HepG2 (cell line): Measurements from ENCODE around the gene PIEZO2. TPM values are rescaled to one million over a fixed set of nuclear protein-coding genes. Genes with fewer than 3 reads are reported as not detected.

ENCODE experiments used
- ATAC-seq: fragments of 200-7000 bp; cut with Tn5 transposase; 3 replicates; pipeline ENCODE4 v1.9.1; 2020; ENCODE audit warnings: mild to moderate bottlenecking, moderate library complexity
- BruUV-seq: library from RNA; stranded (reverse); fragments of 400-500 nt; replicated peaks from 2 replicates; lab custom pipeline; 2021; lab: Mats Ljungman, UMichigan
- CTCF ChIA-PET: fragments of 300-600 bp; formaldehyde crosslinking; extraction: SDS; loops from one replicate; lab custom pipeline; 2021; ENCODE audit warnings: low total read pairs, inconsistent platforms, low intra/inter-chr PET ratio; lab: Yijun Ruan, JAX
- POLR2A ChIA-PET: fragments of 350-600 bp; sonication (Branson Sonifier 250); formaldehyde crosslinking; loops from one replicate; lab custom pipeline; 2020; ENCODE audit warnings: antibody characterized with exemption, inconsistent platforms; lab: Yijun Ruan, JAX
- DNase-seq: peaks from one replicate; pipeline ENCODE4 v3.0.0-alpha.2; 2015; ENCODE audit warnings: low spot score
- FAIRE-seq: peaks from 3 replicates; lab custom pipeline; 2011; peaks lifted over from hg19 to GRCh38; lab: Jason Lieb, UNC
- H2AFZ ChIP-seq: one replicate; pipeline ENCODE4 v1.6.1; 2011; ENCODE audit warnings: low read length, inconsistent platforms
- H3K27ac ChIP-seq: fragments of 300-600 bp; 3 replicates; pipeline ENCODE4 v1.8.0; 2011; ENCODE audit warnings: mixed run types, mild to moderate bottlenecking, mixed read lengths, low read length, inconsistent platforms; ENCODE audit not compliant: insufficient read depth; ENCODE audit errors: extremely low read length
- H3K27me3 ChIP-seq, 2 experiments: fragments of 200-600 bp in 1 of 2; 2 replicates in 1 of 2; 3 replicates in 1 of 2; pipeline versions ENCODE4 v1.6.0 to v1.8.0; 2011; ENCODE audit warnings: low read length in 2 of 2, mild to moderate bottlenecking in 2 of 2, moderate library complexity in 2 of 2, inconsistent platforms in 1 of 2; ENCODE audit not compliant: insufficient read depth in 2 of 2, control insufficient read depth in 1 of 2
- H3K36me3 ChIP-seq, 2 experiments: fragments of 200-600 bp in 1 of 2; replicated peaks in 1 of 2; 2 replicates in 1 of 2; 3 replicates in 1 of 2; pipeline versions ENCODE4 v1.5.1 to v1.8.0; 2011; ENCODE audit warnings: low read length in 2 of 2, inconsistent platforms in 1 of 2; ENCODE audit not compliant: insufficient read depth in 2 of 2, control insufficient read depth in 1 of 2
- H3K4me1 ChIP-seq: 2 replicates; pipeline ENCODE4 v1.5.1; 2012; ENCODE audit warnings: low read length, inconsistent platforms; ENCODE audit not compliant: insufficient read depth
- H3K4me2 ChIP-seq: 2 replicates; pipeline ENCODE4 v1.6.0; 2011; ENCODE audit warnings: low read depth, low read length, inconsistent platforms
- H3K4me3 ChIP-seq, 3 experiments: fragments of 200-600 bp in 1 of 3; sonication (generic), shearing (Covaris generic) in 1 of 3; replicated peaks in 1 of 3; 2 replicates each; pipeline ENCODE4 v1.5.1; 2011 to 2016; ENCODE audit warnings: low read length in 3 of 3, inconsistent platforms in 2 of 3, low read depth in 2 of 3, mild to moderate bottlenecking in 2 of 3, control low read depth in 1 of 3, mixed read lengths in 1 of 3; ENCODE audit not compliant: insufficient read depth in 1 of 3
- H3K79me2 ChIP-seq: one replicate; pipeline ENCODE4 v1.6.1; 2011; ENCODE audit warnings: low read length, inconsistent platforms; ENCODE audit not compliant: insufficient read depth
- H3K9ac ChIP-seq: 2 replicates; pipeline ENCODE4 v1.6.0; 2011; ENCODE audit warnings: mild to moderate bottlenecking, low read depth, low read length, inconsistent platforms; ENCODE audit not compliant: insufficient read depth
- H3K9me3 ChIP-seq: 2 replicates; pipeline ENCODE4 v1.5.1; 2012; ENCODE audit warnings: mild to moderate bottlenecking, low read length
- H4K20me1 ChIP-seq: 2 replicates; pipeline ENCODE4 v1.6.0; 2011; ENCODE audit warnings: inconsistent platforms, mild to moderate bottlenecking, low read length, moderate library complexity; ENCODE audit not compliant: insufficient read depth
- GLI4 ChIP-seq: sonication (generic); formaldehyde crosslinking; IDR thresholded peaks from 2 replicates; pipeline ENCODE4 v1.5.1; 2020; ENCODE audit warnings: missing genetic modification reagents, mild to moderate bottlenecking, moderate library complexity, borderline replicate concordance
- HINFP ChIP-seq: sonication (generic); formaldehyde crosslinking; IDR thresholded peaks from 2 replicates; pipeline ENCODE4 v1.4.0; 2020; ENCODE audit warnings: low read depth, mild to moderate bottlenecking, missing genetic modification reagents
- HNF4A ChIP-seq: sonication (generic); formaldehyde crosslinking; IDR thresholded peaks from 2 replicates; pipeline ENCODE4 v1.4.0; 2020; ENCODE audit warnings: missing genetic modification reagents
- HNRNPH1 ChIP-seq: fragments of 200-400 bp; formaldehyde crosslinking; optimal IDR thresholded peaks from 2 replicates; pipeline ENCODE3; 2017; ENCODE audit warnings: mild to moderate bottlenecking, low read depth, low read length
- POLR2AphosphoS2 ChIP-seq: IDR thresholded peaks from 2 replicates; pipeline ENCODE4 v1.6.1; 2011; ENCODE audit warnings: low read depth, low read length, improper control_type of control experiment
- REL ChIP-seq: sonication (generic); formaldehyde crosslinking; conservative IDR thresholded peaks from 2 replicates; pipeline ENCODE4 v1.8.0; 2022; ENCODE audit warnings: mild to moderate bottlenecking, missing genetic modification reagents, moderate library complexity
- SRSF4 ChIP-seq: fragments of 200-400 bp; formaldehyde crosslinking; IDR thresholded peaks from one replicate; pipeline ENCODE4 v1.6.1; 2018; ENCODE audit warnings: mild to moderate bottlenecking, low read depth, low read length, moderate library complexity; ENCODE audit not compliant: poor library complexity, severe bottlenecking
- ZBTB8A ChIP-seq: sonication (generic); formaldehyde crosslinking; IDR thresholded peaks from 2 replicates; pipeline ENCODE4 v1.4.0; 2020; ENCODE audit warnings: mild to moderate bottlenecking, low read depth, missing genetic modification reagents, borderline replicate concordance
- ZNF24 ChIP-seq: fragments of 450-650 bp; IDR thresholded peaks from 2 replicates; pipeline ENCODE4 v1.6.1; 2017; ENCODE audit warnings: antibody characterized with exemption, mild to moderate bottlenecking
- ZNF430 ChIP-seq: sonication (generic); formaldehyde crosslinking; IDR thresholded peaks from 2 replicates; pipeline ENCODE4 v1.9.0; 2021; ENCODE audit warnings: mild to moderate bottlenecking, missing genetic modification reagents
- ZNF431 ChIP-seq: sonication (generic); formaldehyde crosslinking; IDR thresholded peaks from 2 replicates; pipeline ENCODE4 v1.9.0; 2022; ENCODE audit warnings: missing genetic modification reagents, low read depth, mild to moderate bottlenecking, borderline replicate concordance
- ZNF552 ChIP-seq: sonication (generic); formaldehyde crosslinking; IDR thresholded peaks from 2 replicates; pipeline ENCODE4 v1.9.0; 2022; ENCODE audit warnings: missing genetic modification reagents, mild to moderate bottlenecking, borderline replicate concordance
- ZNF614 ChIP-seq: IDR thresholded peaks from 2 replicates; pipeline ENCODE4 v1.6.1; 2018; ENCODE audit warnings: missing biosample characterization, missing genetic modification reagents, inconsistent platforms, borderline replicate concordance
- WGBS: methylation state at CpG from one replicate; pipeline ENCODE4 v1.1.6; 2017; ENCODE audit warnings: low lambda C conversion rate; 5-methylcytosine and 5-hydroxymethylcytosine counted together
- in situ Hi-C: cut with HindIII; loops from 2 replicates; pipeline ENCODE4 v1.10.0; 2017; ENCODE audit warnings: low pct_unique_long_range_greater_than_20kb; ENCODE audit not compliant: extremely low pct_ligation_motif_present
- intact Hi-C: fragments of 100-400 bp; cut with micrococcal nuclease; formaldehyde crosslinking; loops from one replicate; pipeline ENCODE4 v1.10.0; 2022; ENCODE audit not compliant: unreplicated experiment
- polyA plus RNA-seq, 8 experiments: library from polyadenylated mRNA; depleted of rRNA in 3 of 8; stranded (reverse) in 7 of 8; unstranded in 1 of 8; fragments of >200 nt; fragmentation: Illumina TruSeq in 4 of 8; extraction: Trizol in 4 of 8; gene quantifications; 2 replicates each; pipeline versions ENCODE4 v1.2.1 to v1.2.3, GENCODE V29; 2011 to 2016; ENCODE audit warnings: low read depth in 4 of 8, missing spikeins in 1 of 8, mixed read lengths in 1 of 8; ENCODE audit not compliant: insufficient read depth in 1 of 8
- total RNA-seq, 5 experiments: library from RNA; depleted of rRNA; stranded (reverse); fragments of >200 nt; fragmentation: Illumina TruSeq; extraction: Trizol; gene quantifications; 2 replicates each; pipeline ENCODE4 v1.2.3, GENCODE V29; 2016; ENCODE audit warnings: low read depth in 1 of 5
- TF ChIP-seq, protein P1 (sequence below): sonication (generic); formaldehyde crosslinking; IDR thresholded peaks from 2 replicates; pipeline ENCODE4 v1.8.0; 2022; ENCODE audit warnings: missing genetic modification reagents, mild to moderate bottlenecking, borderline replicate concordance
- TF ChIP-seq, protein P2 (sequence below): sonication (generic); formaldehyde crosslinking; IDR thresholded peaks from 2 replicates; pipeline ENCODE4 v1.4.0; 2020; ENCODE audit warnings: missing genetic modification reagents
- TF ChIP-seq, protein P3 (sequence below): sonication (generic); formaldehyde crosslinking; IDR thresholded peaks from 2 replicates; pipeline ENCODE4 v1.4.0; 2020; ENCODE audit warnings: missing genetic modification reagents, low read depth, mild to moderate bottlenecking, borderline replicate concordance
- TF ChIP-seq, protein P4 (sequence below): sonication (generic); formaldehyde crosslinking; IDR thresholded peaks from 2 replicates; pipeline ENCODE4 v1.5.0; 2020; ENCODE audit warnings: mild to moderate bottlenecking, missing genetic modification reagents

The PIEZO2 gene
- total and polyA plus RNA-seq, 2 of the 13 experiments (the other 11 are each of a cell fraction or from before 2014, with no cell fraction given) = 15.2 to 27.2 TPM

- TF ChIP-seq REL (CRISPR knock-in tag) (no peak), ZNF431 (CRISPR knock-in tag) (no peak), HNRNPH1 (no peak)
Observed at GRCh38 chr18:10776493-10776892, 372.9 kb downstream of the PIEZO2 start (continued).

- no peak for DNase-seq
- CTCF ChIA-PET = no interaction called here
- Histone ChIP-seq H3K9ac (no peak overlapping the region), H3K27me3 (no peaks in the 10 kb centered on the region), H3K36me3 (0 out of 5 replicates have a peak, but pooled peaks cover 0 to under 1% of the 10 kb centered on the region in 2 experiments), H3K79me2 (no peaks in the 10 kb centered on the region), H3K9me3 (no peaks in the 10 kb centered on the region), H2AFZ (no peak overlapping the region), H3K4me2 (no peak overlapping the region), H3K4me3 (no peak overlapping the region), H3K27ac (no peak overlapping the region), H4K20me1 (no peaks in the 10 kb centered on the region), H3K4me1 (no peaks in the 10 kb centered on the region)
- BruUV-seq = no TSS peak
- 75% methylated on average over 5 of the region's 5 CpGs for whole genome bisulfite sequencing
- intact Hi-C loops (no loop called here), in situ Hi-C loops (loop anchor here (25.0 kb wide), 1 partner anchor 762 kb away; no protein-coding TSS in a partner anchor)
- ATAC-seq = no peak
- POLR2A ChIA-PET = no interaction called here
- FAIRE-seq = no peak
- TF ChIP-seq SRSF4 = no peak
- TF ChIP-seq HNF4A (CRISPR knock-in tag) = no peak
- no peak for TF ChIP-seq ZNF24
- TF ChIP-seq, protein P1, sequence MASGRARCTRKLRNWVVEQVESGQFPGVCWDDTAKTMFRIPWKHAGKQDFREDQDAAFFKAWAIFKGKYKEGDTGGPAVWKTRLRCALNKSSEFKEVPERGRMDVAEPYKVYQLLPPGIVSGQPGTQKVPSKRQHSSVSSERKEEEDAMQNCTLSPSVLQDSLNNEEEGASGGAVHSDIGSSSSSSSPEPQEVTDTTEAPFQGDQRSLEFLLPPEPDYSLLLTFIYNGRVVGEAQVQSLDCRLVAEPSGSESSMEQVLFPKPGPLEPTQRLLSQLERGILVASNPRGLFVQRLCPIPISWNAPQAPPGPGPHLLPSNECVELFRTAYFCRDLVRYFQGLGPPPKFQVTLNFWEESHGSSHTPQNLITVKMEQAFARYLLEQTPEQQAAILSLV (CRISPR knock-in tag) = no peak
- TF ChIP-seq, protein P2, sequence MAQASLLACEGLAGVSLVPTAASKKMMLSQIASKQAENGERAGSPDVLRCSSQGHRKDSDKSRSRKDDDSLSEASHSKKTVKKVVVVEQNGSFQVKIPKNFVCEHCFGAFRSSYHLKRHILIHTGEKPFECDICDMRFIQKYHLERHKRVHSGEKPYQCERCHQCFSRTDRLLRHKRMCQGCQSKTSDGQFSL (CRISPR knock-in tag) = no peak
- no peak for TF ChIP-seq ZNF614 (CRISPR knock-in tag)
- no peak for TF ChIP-seq ZNF552 (CRISPR knock-in tag)
- TF ChIP-seq, protein P3, sequence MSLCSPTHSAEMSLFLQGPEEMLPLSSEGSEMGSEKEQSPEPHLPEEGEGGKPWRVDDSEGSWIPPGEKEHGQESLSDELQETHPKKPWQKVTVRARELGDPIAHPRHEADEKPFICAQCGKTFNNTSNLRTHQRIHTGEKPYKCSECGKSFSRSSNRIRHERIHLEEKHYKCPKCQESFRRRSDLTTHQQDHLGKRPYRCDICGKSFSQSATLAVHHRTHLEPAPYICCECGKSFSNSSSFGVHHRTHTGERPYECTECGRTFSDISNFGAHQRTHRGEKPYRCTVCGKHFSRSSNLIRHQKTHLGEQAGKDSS = no peak
- no peak for TF ChIP-seq ZBTB8A (CRISPR knock-in tag)
- TF ChIP-seq, protein P4, sequence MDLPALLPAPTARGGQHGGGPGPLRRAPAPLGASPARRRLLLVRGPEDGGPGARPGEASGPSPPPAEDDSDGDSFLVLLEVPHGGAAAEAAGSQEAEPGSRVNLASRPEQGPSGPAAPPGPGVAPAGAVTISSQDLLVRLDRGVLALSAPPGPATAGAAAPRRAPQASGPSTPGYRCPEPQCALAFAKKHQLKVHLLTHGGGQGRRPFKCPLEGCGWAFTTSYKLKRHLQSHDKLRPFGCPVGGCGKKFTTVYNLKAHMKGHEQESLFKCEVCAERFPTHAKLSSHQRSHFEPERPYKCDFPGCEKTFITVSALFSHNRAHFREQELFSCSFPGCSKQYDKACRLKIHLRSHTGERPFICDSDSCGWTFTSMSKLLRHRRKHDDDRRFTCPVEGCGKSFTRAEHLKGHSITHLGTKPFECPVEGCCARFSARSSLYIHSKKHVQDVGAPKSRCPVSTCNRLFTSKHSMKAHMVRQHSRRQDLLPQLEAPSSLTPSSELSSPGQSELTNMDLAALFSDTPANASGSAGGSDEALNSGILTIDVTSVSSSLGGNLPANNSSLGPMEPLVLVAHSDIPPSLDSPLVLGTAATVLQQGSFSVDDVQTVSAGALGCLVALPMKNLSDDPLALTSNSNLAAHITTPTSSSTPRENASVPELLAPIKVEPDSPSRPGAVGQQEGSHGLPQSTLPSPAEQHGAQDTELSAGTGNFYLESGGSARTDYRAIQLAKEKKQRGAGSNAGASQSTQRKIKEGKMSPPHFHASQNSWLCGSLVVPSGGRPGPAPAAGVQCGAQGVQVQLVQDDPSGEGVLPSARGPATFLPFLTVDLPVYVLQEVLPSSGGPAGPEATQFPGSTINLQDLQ (CRISPR knock-in tag) = no peak
- no peak for TF ChIP-seq ZNF430 (CRISPR knock-in tag)
- no peak for TF ChIP-seq POLR2AphosphoS2
- no peak for TF ChIP-seq GLI4 (CRISPR knock-in tag)
- TF ChIP-seq HINFP (CRISPR knock-in tag) = no peak
Observed at GRCh38 chr18:10775026-10775425, 374.3 kb downstream of the PIEZO2 start.
